ENCODE results near the gene SEPTIN1.
A peak's percentile ranks its signal among the peaks of the same experiment; 100 is the strongest.
"Not testable (repeated sequence)": the region's sequence is repeated elsewhere in the genome, so short reads cannot be mapped to it uniquely, and the experiment has no call there.

SEPTIN1 gene

DNA sequence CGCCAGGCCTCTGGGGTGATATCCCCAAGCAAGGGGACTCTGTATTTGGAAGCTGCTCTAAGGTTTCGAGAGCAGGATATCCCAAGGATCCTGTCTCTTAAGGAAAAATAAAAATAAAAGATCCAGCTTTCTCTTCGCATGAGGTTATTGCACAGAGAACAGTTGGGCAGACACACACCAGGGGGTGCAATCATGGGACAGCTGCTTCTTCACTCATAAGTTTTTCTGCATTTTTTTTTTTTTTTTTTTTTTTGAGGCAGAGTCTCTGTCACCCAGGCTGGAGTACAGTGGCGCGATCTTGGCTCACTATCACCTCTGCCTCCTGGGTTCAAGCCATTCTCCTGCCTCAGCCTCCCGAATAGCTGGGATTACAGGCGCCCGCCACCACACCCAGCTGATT lies 40.4 kb downstream of the SEPTIN1 start:
- DNase-seq (ENCODE audit: low read depth in 2 of 2): not testable (repeated sequence)

DNA sequence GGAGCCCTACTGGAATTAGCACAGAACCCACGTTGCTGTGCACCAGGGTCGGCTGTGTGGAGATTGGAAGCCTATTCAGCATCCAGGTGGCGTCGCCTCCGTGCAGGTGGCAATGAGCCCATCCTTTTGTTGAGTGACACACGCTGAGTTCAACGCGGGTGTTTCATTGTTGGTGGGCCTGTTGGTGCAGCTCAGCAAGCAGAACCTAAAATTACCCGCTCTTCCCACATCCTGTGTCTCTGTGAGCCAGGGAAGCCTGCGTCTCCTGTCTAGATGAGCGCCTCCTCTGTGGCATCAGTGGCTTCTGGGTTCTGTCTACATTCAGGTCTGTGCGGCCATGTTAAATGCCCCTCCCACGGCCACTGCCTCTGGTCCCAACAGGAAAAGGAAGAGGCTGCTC lies 41.7 kb downstream of the SEPTIN1 start:
- DNase-seq (ENCODE audit: low read depth in 2 of 2): no peak

DNA sequence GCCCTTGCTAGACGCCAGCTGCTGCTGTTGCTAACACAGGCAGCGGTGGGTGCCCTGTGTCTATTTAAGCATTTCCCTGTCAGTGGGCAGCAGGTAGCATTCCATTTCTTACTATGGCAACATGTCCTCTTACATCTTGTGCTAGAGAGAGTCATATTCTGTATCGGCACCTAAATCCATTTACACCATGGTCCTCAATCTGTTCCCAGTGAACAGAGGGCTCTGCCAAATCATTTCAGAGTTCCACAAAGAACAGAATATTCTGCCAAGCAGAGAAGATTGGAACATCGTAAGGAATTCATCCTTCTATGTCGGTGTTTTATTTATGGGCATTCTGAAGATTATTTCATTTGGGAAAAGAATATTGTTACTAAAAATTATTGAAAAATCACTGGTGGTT lies 43.6 kb downstream of the SEPTIN1 start:
- not testable (repeated sequence) for DNase-seq (ENCODE audit: low read depth in 2 of 2)

DNA sequence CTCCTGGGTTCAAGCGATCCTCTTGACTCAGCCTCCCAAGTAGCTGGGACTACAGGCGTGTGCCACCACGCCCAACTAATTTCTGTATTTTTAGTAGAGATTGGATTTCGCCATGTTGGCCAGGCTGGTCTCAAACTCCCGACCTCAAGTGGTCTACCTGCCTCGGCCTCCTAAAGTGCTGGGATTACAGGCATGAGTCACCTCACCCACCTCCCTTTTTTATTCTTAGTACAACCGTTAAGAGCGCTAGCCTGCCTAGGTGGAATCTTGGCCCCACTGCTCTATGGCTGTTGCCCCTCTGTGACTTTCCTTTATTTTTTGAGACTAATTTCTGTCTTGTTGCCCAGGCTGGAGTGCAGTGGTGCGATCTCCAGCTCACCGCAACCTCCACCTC lies 44.4 kb downstream of the SEPTIN1 start:
- not testable (repeated sequence) for DNase-seq (ENCODE audit: low read depth in 2 of 2)

DNA sequence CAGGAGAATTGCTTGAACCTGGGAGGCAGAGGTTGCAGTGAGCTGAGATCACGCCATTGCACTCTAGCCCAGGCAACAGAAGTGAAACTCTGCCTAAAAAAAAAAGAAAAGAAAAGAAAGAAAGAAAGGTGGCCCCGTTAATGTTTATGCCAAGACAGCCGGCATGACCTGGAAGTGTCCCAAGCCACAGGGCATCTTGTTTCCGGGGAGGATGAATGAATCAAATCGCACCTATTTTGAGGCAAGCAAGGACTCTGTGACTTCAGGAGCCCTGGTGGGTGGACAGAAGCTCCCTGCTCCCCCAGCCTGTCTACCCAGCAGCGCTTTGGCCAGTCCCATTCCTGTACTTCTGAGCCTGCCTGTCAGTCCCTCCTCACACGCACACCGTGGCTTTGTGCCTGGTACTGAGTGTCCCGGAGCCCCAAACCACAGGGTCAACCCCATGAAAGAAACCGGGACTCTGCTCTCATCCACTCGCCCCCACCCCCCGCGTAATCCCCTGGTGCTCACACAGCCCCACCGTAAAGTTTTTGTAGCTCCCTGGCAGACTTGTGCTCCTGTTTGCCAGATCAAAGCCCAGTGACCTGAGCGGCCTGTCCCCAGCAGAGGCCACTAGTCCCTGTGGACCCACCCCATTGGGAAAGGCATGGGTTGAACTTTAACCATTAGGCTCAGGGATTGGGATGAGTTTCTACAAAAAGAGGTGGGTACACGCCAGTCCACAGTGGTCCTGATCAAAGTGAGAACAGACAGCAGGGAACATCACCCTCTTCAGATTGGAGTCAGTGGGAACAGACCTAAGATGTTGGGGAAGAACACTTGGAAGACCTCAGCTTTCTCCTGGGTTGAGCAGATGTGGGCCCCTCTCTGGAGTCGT lies 46.5 kb downstream of the SEPTIN1 start:
- no peak for DNase-seq (ENCODE audit: low read depth in 2 of 2)

DNA sequence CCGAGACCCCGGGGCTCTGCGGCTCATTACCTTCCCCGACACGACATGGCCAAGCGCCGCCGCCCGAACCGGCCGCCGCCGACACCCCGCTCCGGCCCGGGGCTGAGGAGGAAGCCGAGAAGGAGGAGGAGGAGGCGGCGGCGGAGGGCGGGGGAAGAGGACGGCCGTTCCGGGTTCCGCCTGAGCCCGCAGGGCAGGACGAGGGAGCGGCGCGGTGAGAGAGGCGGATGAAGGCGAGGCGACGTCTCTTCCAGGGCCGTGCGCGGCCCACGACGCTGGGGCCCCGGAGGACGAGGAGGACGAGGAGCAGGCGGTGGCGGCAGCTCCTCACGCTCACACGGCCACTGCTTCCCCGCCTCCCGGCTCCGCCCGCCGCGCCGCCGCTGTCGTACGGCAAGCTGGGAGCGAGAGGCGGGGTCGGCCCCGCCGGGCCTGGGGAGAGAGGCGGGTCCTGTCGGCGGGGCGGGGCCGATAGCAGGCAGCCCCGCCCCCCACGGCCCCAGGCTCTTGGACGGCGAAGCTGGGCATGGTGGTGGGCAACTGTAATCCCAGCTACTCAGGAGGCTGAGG lies 47.2 kb downstream of the SEPTIN1 start:
- DNase-seq (ENCODE audit: low read depth in 2 of 2): peak; percentile 63 to 72

DNA sequence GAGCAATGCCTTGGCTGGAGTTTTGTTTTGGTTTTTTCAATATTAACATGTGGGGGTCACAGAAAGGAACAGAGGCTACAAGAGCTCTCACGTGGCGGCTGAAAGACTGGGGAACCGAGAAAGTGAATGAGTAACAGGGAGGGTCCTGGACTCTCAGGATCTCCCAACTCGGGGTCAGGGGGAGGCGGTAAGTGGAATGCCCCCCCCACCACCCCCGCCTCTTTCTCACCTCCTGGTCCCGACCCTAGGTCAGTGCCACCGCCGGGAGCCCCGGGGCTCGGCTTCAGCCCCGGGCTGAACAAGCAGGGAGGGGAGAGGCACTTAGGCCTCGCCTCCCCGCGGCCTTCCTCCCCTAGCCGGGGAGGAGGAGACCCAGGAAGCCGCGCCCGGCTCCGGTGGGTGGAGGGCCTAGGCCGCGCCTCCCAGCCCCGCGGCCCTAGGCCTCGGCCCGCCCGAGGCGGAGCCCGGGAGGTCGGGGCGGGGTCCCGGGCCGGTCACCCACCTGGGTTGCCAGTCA lies 47.8 kb downstream of the SEPTIN1 start:
- peak; percentile 64 to 73 for DNase-seq (ENCODE audit: low read depth in 2 of 2)

Data from stimulated activated CD8-positive, alpha-beta memory T cell treated with anti-CD3 and anti-CD28 coated beads, Interleukin-15, amount 100 ng/mL, for 4 hours (primary cell).